Frontal cortex (tissue), 4 donors: ENCODE data around the gene RGS2. TPM values are rescaled to one million over a fixed set of nuclear protein-coding genes. Genes with fewer than 3 reads are reported as not detected.

Experiments
- DNase-seq, 2 donors: peaks; one replicate each; pipeline ENCODE4 v3.0.0; 2012; ENCODE audit warnings: low spot score in 2 of 2
- FAIRE-seq: peaks from 2 replicates; lab custom pipeline; 2012; peaks lifted over from hg19 to GRCh38; lab: Jason Lieb, UNC
- total RNA-seq: library from RNA; depleted of rRNA; stranded (reverse); fragments of >200 nt; gene quantifications from one replicate; pipeline ENCODE4 v1.2.3, GENCODE V29; 2014
- donor health status: control.
- donor health status: control.
- donor health status: control.

RGS2 gene
- total RNA-seq, 1 donor from 2014 or later = 55.4 TPM

DNA sequence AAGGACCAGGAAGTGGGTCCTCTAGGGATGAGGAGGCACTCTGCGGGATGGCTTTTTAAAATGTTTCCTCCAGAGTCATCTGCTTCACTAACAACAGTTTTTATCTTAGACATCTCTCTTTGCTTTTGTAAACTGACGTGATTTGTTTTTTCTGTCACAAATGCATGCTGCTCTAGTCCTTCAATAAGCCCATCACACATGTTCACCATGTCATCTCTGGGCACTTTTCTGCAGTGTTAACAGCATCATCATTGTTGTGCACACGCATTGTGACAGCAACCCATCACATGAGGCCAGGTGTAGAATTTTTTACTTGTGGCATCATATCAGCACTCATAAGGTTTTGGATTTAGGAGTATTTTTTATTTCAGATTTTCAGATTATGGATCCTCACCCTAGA, 12.5 kb downstream of the RGS2 start:
- no peak for FAIRE-seq
- no peak for DNase-seq

DNA sequence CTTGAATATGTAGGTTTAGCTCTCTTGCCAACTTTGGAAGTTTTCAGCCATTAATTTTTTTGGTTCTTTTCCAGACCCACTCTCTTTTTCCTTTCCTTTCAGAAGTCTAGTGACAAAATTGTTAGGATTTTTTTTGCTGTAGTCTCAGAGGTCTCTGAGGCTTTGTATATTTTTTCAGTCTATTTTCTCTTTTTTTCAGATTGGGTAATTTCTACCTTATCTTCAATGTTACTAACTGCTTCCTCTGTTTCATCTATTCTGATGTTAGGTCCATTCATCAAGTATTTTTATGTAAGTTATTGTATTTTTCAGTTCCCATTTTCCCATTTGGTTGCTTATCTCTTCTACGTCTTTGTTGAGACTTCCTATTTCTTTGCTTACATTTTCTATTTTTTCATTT, 15.7 kb downstream of the RGS2 start:
- DNase-seq (no peak), FAIRE-seq (no peak)

DNA sequence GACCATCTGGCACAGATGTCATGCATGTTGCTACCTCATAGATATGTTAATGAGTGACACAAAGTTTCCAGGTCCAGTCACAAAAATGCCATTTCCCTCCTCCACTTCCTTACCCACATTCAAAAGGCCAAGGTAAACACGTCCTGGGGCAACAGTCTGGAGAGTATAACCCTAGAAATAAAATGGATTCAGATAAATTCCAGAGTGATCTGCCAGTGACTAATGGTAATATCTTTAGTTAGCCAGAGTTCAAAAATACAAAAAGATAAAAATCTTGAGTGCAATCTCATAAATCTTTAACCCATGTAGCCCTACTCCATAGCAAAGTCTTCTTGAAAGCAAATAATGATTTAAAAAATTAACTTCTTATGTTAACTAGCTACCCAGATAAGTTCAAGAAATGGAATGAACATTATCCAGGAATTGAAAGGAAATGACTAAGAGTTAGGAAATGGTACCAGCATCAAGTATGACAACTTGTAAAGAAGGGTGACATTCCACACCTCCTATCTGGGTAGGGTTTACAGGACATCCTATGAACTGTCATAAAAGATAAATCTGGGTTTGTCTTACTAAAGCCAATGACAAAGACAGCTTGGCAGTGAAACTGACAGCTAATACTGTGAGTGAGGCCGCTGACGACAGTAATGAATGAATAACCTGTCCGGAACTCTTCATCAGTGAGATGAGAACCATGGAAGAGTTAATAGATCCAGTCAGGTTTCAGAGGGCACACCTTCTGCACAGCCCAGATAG, 18.1 kb downstream of the RGS2 start:
- no peak for DNase-seq
- FAIRE-seq = no peak

DNA sequence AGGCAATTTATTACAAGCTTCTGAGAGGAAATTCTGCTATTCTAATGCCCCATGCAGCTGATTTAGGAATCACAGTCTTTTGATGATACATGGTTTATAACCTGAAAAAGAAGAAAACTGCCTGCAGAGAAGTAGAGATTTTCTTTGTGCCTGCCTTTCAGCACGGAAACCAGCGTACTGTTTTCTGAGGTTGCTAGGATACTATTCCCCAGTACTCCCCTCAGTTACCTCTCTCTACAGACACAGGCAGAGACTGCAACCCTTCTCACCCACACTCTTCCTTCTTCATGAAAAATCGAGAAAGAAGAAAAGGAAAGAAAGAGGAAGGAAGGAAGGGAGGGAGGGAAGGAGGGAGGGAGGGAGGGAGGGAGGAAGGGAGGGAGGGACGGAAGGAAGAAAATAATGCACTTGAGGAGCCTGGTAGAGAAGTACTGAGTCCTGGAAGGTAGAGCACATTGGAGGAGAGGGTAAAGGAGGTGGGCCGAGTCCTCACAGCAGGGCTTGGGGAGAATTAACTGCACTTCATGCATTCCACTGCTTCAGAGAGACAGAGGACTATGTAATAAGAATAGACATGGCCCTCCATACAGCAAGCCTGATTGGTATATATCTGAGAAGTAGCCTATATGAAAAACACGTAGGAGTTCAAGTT, 21.9 kb downstream of the RGS2 start:
- FAIRE-seq = no peak
- no peak for DNase-seq

DNA sequence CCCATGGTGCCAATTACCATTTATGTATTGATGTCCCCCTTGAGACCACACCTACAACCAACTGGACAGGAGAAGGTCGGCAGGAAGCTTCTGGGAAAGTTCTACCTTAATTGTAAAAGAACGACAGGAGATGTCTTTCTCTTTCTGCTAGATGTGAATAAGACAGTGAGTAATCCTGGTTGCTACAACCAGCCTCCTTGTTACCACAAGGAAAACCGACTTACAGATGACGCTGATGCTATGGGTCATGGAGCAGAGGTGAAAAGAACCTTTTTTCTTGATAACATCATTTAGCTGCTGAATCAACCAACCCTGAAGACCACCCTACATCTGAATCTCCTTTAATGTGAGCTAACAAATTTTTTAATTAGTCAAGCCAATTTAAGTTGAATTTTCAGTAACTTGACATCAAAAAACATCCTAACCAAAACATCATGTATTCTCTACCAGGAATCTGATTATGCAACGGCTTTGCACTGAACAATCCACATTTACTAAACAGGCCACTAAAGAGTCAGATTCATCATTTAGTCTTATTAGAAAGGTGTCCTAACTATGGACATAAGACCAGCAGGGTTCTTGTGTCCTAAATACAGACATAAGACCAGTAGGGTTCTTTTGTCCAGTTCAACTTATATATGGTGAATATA, 23.0 kb downstream of the RGS2 start:
- no peak for FAIRE-seq
- no peak for DNase-seq

DNA sequence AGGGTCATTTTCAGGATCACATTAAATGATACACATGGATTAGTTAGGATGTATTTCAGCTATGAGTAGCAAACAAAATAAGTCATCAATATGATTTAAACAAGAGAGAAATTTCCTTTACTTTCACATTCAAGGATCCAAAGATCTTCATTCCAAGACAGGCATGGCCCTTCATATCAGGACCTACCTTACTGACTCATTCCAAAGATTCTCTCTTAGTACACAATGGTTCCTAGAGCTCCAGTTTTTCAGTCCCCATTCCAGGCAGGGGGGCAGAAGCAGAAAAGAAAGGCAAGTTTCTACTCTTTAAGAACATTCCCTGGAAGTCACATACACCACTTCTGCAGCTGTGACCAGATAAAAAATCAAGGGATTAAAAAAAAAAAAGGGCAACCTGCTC, 23.7 kb downstream of the RGS2 start:
- no peak for FAIRE-seq

DNA sequence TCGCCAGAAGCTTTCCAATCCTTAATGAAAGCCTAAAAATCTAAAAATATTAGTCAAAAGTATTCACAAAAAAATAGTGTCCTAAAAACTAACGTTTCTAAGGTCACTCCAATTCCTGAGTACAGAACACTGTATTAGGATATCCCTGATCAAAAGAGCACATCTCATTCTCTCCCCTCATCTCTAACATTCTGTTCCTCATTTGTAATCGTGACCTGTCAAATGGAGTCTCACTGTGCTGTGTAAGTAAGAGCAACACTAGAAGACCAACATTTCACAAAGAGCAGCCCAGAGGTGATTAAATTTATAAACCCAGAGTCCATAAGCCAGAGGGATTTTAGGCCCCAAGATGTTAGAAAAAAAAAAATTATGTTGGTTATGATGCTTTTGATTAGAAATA, 26.3 kb downstream of the RGS2 start:
- FAIRE-seq (no peak), DNase-seq (no peak)

More for the DNA sequence above, 23.7 kb downstream of the RGS2 start:
- DNase-seq = no peak

DNA sequence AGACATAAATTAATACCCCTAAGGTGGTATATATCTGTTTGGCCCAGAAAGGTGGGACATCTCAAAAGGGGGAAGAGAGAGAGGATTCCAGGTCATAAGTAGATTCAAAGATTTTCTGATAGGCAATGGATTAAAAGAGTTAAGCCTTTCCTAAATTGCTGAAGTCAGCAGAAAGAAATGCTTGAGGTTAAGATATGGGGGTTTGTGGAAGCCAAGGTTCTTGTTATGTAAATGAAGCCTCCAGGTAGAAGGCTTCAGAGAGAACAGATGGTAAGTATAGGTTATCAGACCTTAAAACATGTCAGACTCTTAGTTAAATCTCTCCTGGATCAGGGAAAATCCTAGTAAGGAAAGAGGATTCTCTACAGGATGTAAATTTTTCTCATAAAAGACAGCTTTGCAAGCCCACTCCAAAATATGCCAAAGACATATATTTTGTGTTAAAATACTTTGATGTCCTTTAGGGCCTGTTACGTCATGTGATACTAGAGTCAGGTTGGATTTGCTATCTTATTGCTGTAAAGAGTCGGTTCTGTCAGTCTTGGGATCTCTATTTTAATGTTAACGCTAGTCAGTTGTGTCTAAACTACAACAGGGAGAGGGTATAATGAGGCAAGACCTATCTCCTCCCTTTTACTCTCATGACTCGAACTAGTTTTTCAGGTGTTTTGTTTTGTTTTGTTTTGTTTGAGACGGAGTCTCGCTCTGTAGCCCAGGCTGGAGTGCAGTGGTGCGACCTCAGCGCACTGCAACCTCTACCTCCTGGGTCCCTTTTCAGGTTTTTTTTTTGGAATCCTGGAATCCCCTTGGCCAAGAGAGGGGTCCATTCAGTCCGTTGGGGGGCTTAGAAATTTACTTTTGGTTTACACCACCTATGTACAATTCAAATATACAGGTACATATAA, 30.6 kb downstream of the RGS2 start:
- DNase-seq = no peak
- no peak for FAIRE-seq

DNA sequence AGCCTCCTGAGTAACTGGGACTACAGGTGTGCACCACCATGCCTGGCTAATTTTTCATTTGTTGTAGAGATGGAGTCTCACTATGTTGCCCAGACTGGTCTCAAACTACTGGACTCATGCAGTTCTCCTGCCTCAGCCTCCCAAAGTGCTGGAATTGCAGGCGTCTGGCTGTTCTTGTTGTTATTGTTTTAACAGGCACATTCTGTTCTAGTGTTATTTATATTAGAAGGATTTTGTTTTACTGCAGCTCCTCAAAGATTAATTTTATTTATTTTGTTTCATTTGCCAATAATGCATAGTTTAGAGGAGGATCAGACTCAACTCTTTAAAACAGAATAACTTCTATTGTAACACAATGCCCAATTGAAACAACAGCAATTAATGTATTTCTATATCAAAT, 35.5 kb downstream of the RGS2 start:
- FAIRE-seq (no peak), DNase-seq (no peak)

DNA sequence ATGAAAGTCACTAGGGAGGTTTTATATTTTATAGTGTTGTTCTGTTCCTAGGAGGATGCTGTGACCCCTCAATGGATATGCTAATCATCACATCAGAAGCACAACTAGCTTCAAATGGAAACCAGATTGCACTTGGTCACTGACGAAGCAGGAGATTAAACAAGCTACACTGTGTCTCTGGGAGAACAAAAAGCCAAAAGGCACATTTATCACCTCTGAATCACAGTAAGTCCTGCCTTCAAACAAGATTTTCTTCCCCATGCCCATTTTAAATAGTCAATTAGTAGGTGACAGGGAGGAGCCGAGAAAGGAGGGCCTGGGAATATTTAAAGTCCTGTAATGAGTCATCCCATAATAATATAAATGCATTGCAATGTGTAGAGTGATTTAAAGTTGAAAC, 38.1 kb downstream of the RGS2 start:
- DNase-seq (no peak), FAIRE-seq (no peak)

DNA sequence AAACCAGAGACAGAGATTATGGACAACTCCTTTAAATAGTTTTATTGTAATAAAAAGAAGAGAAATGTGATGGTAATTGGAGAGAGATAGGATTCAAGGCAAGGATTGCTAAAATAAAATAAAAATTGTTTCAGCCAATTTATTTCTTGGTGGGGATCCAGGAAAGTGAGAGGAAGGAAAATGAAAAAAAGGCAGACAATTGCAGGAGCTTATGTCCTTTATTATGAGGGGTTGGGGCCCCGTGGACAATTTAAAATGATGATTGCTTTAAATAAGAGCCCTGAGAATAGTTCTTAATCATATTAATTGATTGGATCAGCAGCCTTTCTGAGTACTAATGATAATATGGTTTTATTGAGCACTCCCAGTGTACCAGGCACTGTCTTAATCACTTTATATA, 40.2 kb downstream of the RGS2 start:
- FAIRE-seq = no peak
- no peak for DNase-seq

DNA sequence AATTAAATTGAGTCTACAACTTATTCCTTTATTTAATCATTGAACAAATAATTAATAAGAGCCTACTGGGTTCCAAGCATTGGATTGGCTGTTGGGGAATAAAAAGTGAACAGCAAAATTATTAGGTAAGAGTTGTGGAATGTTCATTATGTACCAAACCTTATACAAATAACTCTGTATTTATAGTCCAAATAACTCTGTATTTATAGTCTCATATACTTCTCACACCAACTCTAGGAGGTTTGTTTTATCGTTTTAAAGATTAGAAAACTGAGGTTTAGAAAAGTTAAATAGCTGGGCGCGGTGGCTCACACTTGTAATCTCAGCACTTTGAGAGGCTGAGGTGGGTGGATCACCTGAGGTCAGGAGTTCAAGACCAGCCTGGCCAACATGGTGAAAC, 40.6 kb downstream of the RGS2 start:
- DNase-seq = no peak
- FAIRE-seq = no peak

DNA sequence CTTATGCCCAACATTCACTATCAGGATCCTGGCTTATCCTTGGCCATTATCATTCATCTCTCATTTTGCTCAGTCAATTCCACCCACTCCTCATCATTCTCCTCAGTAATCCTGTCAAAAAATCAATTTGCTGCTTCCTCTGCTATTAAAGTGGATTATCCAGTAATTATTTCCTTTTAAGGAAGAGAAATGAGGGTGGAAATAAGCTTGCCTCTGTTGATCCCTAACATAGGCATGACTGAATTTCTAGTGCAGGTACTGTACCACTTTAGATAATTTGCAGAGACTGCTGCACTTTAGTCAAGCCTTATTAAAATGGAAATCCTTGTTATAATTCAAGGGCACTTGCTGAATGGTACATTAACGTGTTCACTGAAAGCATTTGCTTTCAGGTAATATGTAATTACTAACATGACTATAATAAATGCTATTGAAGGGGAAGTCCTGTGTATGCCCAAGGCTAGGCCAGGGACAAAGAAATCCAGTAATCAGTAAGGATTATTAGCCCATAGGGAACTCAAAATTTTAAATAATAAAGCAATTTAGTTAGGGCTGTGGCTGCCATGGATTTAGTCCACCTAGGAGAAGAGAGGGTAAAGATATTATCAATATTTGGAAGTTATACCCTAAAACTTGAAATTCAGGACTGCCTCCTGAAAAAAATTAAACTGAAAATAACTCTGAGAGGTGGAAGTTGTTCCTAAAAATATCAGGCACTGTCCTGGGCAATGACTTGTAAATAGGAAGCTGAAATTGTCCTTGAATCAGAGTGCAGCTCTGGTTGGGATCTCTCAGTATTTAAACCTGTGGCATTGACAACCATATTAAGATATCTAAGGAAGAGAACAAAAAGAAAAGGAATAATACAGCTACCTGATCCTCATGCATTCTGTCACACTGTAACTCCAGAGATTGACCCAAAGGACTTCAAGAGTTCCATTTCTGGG, 43.4 kb downstream of the RGS2 start:
- FAIRE-seq (no peak), DNase-seq (no peak)

DNA sequence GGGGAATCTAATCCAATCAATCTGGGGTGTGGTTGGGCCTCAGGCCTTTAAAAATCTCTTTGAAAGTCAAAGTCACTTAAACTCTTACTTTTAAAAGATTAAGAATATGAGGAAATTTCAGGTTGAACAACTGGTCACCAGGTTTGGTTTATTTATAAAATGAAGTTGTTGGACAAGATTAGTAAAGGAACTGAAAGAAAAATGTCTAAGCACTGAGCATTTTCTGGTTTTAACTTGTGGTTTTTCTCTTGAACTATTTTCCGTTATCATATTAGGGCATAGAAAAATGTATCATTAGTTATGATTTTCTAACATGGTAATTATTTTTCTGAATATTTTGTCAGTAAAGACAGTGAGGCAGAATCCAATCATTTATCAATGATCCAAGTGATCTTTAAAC, 49.6 kb downstream of the RGS2 start:
- DNase-seq (no peak), FAIRE-seq (no peak)

DNA sequence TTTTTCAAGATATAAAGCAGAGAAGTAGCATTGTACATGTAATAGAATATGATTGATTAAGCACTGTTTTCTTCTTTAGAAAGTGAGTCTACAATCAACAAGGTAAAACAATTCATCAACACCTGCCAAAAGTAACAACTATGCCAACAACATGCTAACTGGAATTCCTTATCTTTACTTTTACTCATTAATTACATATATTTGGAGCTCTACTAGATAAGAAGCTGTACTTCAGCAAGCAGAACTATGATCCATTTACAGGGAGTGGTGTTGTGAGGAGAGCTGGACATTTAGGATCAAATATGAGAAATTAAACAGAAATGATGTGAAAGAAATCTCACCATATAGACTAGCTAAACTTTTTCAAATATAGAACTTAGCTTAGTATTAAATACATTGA, 51.0 kb downstream of the RGS2 start:
- FAIRE-seq = no peak
- no peak for DNase-seq

DNA sequence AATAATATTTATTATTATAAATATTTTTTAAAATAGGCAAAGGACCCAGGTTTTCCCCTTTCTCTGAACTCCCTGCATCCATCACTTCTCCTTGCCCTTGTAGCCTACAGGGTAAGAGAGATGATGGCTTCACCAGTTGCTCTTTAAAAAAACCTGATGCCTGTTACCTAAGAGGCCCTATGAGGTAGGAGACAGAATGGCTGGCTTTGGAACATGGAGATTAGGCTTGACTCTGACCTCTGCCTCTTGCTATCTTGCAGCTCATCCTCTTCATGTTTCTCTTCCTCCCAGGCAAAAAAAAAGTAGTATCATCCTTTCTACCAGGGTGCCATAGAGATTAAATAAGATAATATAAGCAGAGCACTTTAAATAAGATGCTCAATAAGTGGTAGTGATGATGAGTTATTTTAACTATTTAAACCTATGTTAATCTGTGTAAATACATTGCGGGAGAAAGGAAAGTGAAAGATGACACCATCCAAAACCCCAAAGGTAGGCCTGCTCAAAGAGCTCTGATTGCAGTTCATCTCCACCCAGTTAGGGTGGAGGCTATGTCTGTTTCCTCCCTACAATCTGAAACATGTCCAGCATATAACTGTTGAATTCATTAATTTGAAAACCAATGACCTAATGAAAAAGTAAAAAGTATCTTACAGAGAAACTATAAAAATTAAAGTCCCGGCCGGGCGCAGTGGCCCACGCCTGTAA, 51.8 kb downstream of the RGS2 start:
- FAIRE-seq (no peak), DNase-seq (no peak)

DNA sequence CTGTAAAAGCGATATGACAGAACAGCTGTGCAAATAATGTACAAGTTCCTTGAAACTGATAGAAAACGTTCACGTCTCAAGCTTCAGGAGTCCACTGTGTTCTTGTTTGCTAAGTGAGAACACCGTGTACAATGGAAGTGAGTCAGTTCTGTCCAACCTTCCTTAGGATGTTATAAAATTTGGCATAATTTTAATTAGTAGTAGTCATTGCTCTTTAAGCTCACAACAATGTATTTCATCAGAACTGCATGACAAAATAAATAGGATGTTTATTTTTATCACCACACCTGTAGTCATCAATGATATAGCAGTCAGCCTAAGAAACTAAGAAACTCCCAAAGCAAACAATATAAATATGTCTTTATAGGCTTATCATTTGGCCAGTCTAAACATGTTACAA, 53.0 kb downstream of the RGS2 start:
- FAIRE-seq = no peak
- DNase-seq = no peak
